GM12892 (cell line): ENCODE data around the gene IRS2.

Experiments used
- POLR2A ChIP-seq: IDR thresholded peaks from 2 replicates; pipeline ENCODE4 v1.6.1; 2011; ENCODE audit warnings: low read depth, low read length, control low read depth
- POLR2AphosphoS5 ChIP-seq: IDR thresholded peaks from 2 replicates; pipeline ENCODE4 v1.6.1; 2011; ENCODE audit warnings: low read depth, low read length, control low read depth

DNA sequence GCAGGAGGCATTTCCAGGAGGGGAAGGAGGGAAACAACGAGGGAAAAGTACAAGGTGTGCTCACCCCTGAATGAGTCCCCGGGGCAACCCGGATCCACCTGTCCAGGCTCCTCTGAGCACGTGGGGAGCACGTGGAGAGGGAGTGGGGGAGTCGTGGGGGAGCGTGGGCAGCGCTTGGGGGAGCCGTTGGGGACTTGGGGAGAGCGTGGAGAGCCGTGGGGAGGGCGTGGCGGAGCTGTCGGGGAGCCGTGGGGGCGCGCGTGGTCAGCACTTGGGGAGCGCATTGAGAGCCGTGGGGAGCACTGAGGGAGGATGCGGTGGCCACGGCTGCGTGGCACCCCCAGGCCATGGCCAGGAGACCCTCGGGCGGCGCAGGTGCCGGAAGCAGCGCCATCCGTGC lies 52.8 kb downstream of the IRS2 start:
- TF ChIP-seq POLR2A (no peak), POLR2AphosphoS5 (no peak)
